Heart left ventricle (tissue), 13 donors: ENCODE data around the gene MEIS2.

Source experiments
- POLR2A ChIP-seq, 2 donors: fragments of 450-650 bp; IDR thresholded peaks; one replicate each; pipeline ENCODE4 v1.6.1; 2017; ENCODE audit warnings: antibody characterized with exemption in 2 of 2, mild to moderate bottlenecking in 2 of 2, moderate library complexity in 2 of 2
- TF ChIP-seq, protein P1 (sequence below), 12 donors: fragments of 200-600 bp; sonication (generic) in 4 of 12; IDR thresholded peaks; one replicate each; pipeline versions ENCODE4 v1.5.0 to v1.8.0; 2018 to 2022; ENCODE audit warnings: antibody characterized with exemption in 12 of 12, mild to moderate bottlenecking in 5 of 12
- donor health status: ischemic (EF 13 %, LVEDD 7.1; RV severe dilation, severe dysfunction).
- donor health status: DM: no; HTN: yes; CAD: no.
- donor health status: DM: no; HTN: no; CAD: no.
- donor health status: ischemic (EF 25% LVEDD 6.9; RV normal size, moderate dysfunction).
- donor health status: ischemic (EF 25% LVEDD 5.7; RV mildly dilated, moderate dysfunction).
- donor health status: ischemic (EF 35%, LVEDD 5.7; RV mildly dilated, moderate dysfunction).
- donor health status: nonischemic (EF 11% LVEDD 7.7; RV severe dilation, severe dysfunction).
- donor health status: DM: yes; HTN: yes; CAD: no.
- donor health status: PGD.
- donor health status: ischemic (EF 29% LVEDD 5.4; RV normal size, mild dysfunction).
- donor health status: nonischemic (EF 23%, LVEDD 6.1; RV moderate dilation, normal function).

DNA sequence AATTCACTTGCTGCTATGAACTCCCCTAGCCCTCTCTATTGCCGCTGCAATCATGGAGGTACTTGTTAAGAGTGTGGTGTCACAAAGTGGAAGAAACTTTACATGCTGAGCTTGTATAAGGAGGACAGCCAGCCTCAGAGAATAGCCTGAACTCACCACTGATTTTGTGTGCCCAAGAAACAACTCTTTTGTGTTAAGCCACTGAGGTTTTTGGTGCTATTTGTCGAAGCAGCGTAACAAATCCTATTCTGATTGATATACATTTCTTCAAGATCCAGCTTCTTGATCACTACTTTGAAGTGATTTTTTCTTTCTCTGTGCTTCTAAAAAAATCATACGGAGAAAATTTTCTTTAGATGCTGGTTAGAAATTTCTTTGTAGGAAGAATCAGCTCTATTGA lies 132.4 kb downstream of the MEIS2 start:
- TF ChIP-seq POLR2A (IDR thresholded peaks at IDR 0.05), result no peak
- TF ChIP-seq, protein P1, sequence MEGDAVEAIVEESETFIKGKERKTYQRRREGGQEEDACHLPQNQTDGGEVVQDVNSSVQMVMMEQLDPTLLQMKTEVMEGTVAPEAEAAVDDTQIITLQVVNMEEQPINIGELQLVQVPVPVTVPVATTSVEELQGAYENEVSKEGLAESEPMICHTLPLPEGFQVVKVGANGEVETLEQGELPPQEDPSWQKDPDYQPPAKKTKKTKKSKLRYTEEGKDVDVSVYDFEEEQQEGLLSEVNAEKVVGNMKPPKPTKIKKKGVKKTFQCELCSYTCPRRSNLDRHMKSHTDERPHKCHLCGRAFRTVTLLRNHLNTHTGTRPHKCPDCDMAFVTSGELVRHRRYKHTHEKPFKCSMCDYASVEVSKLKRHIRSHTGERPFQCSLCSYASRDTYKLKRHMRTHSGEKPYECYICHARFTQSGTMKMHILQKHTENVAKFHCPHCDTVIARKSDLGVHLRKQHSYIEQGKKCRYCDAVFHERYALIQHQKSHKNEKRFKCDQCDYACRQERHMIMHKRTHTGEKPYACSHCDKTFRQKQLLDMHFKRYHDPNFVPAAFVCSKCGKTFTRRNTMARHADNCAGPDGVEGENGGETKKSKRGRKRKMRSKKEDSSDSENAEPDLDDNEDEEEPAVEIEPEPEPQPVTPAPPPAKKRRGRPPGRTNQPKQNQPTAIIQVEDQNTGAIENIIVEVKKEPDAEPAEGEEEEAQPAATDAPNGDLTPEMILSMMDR (IDR thresholded peaks at IDR 0.05), result no peak
